OCI-LY1 (cell line): ENCODE results near the gene LMO1.

Source experiments
- H2AFZ ChIP-seq: fragments of 200-600 bp; sonication (generic), shearing (Covaris generic); 2 replicates; pipeline ENCODE4 v1.6.0; 2014; ENCODE audit warnings: antibody characterized with exemption, mild to moderate bottlenecking, low read length
- H3F3A ChIP-seq: fragments of 200-600 bp; sonication (generic), shearing (Covaris generic); 2 replicates; pipeline ENCODE4 v1.6.0; 2014; ENCODE audit warnings: mild to moderate bottlenecking, antibody characterized with exemption, low read length, moderate library complexity; ENCODE audit not compliant: insufficient read depth
- H3K27ac ChIP-seq: fragments of 200-600 bp; sonication (generic); 2 replicates; pipeline ENCODE4 v1.5.1; 2014; ENCODE audit warnings: low read length, mixed run types, mild to moderate bottlenecking, low read depth; ENCODE audit not compliant: poor library complexity, severe bottlenecking
- H3K27me3 ChIP-seq: fragments of 200-600 bp; sonication (generic); 2 replicates; pipeline ENCODE4 v1.6.0; 2014; ENCODE audit warnings: antibody characterized with exemption, mild to moderate bottlenecking, low read length, moderate library complexity; ENCODE audit not compliant: insufficient read depth
- H3K36me3 ChIP-seq: fragments of 200-600 bp; sonication (generic); 2 replicates; pipeline ENCODE4 v1.6.1; 2014; ENCODE audit warnings: mild to moderate bottlenecking, antibody characterized with exemption, low read length, moderate library complexity, mixed read lengths; ENCODE audit not compliant: insufficient read depth
- H3K4me1 ChIP-seq: fragments of 200-600 bp; sonication (generic); 2 replicates; pipeline ENCODE4 v1.5.1; 2014; ENCODE audit warnings: mild to moderate bottlenecking, low read length, moderate library complexity; ENCODE audit not compliant: insufficient read depth, severe bottlenecking
- H3K4me2 ChIP-seq: fragments of 200-600 bp; sonication (generic), shearing (Covaris generic); 2 replicates; pipeline ENCODE4 v1.6.1; 2014; ENCODE audit warnings: low read length
- H3K4me3 ChIP-seq: fragments of 200-600 bp; sonication (generic); 2 replicates; pipeline ENCODE4 v1.5.1; 2014; ENCODE audit warnings: low read length, low read depth, mild to moderate bottlenecking, mixed read lengths; ENCODE audit not compliant: poor library complexity, severe bottlenecking
- H3K79me2 ChIP-seq: fragments of 200-600 bp; shearing (Covaris generic); 2 replicates; pipeline ENCODE4 v1.6.1; 2016; ENCODE audit warnings: mixed run types, low read length, mixed read lengths; ENCODE audit not compliant: insufficient read depth
- H3K9ac ChIP-seq: fragments of 200-600 bp; sonication (generic), shearing (Covaris generic); 2 replicates; pipeline ENCODE4 v1.6.1; 2014; ENCODE audit warnings: mild to moderate bottlenecking, low read length, mixed read lengths
- H3K9me2 ChIP-seq: fragments of 200-600 bp; sonication (generic), shearing (Covaris generic); 2 replicates; pipeline ENCODE4 v1.6.1; 2014; ENCODE audit warnings: low read depth, mild to moderate bottlenecking, low read length, mixed read lengths
- H3K9me3 ChIP-seq: fragments of 200-600 bp; shearing (Covaris generic); 2 replicates; pipeline ENCODE4 v1.6.1; 2014; ENCODE audit warnings: low read length, mixed read lengths
- H4K20me1 ChIP-seq: fragments of 200-600 bp; sonication (generic), shearing (Covaris generic); 2 replicates; pipeline ENCODE4 v1.6.0; 2016; ENCODE audit warnings: mild to moderate bottlenecking, low read length; ENCODE audit not compliant: insufficient read depth
- CTCF ChIP-seq: fragments of 200-600 bp; sonication (generic), shearing (Covaris generic); IDR thresholded peaks from 2 replicates; pipeline ENCODE4 v1.5.1; 2017; ENCODE audit warnings: mild to moderate bottlenecking, antibody characterized with exemption, low read length, moderate library complexity, mixed read lengths
- EZH2 ChIP-seq: fragments of 200-600 bp; sonication (generic), shearing (Covaris generic); IDR thresholded peaks from 2 replicates; pipeline ENCODE4 v1.8.0; 2017; ENCODE audit warnings: borderline replicate concordance, mixed run types, mild to moderate bottlenecking, antibody characterized with exemption, low read length, moderate library complexity, mixed read lengths

Gene LMO1

GRCh38 chr11:8207080-8208000 is 56.3 kb downstream of the LMO1 start:
- Histone ChIP-seq H3K9me3 (no peaks in the 10 kb centered on the region), H3K27me3 (0 out of 2 replicates have a peak, but pooled peaks cover 4% of the 10 kb centered on the region), H3K27ac (no peak overlapping the region), H3K36me3 (no peaks in the 10 kb centered on the region), H3F3A (no peaks in the 10 kb centered on the region), H3K4me2 (no peak overlapping the region), H3K9ac (no peak overlapping the region), H2AFZ (no peak overlapping the region), H3K4me1 (no peaks in the 10 kb centered on the region), H3K9me2 (no peaks in the 10 kb centered on the region), H3K79me2 (no peaks in the 10 kb centered on the region), H4K20me1 (no peaks in the 10 kb centered on the region), H3K4me3 (no peak overlapping the region)
- no peak for TF ChIP-seq CTCF
- no peak for TF ChIP-seq EZH2

- no peak overlapping the region for H3K27ac ChIP-seq
- TF ChIP-seq CTCF (no peak), EZH2 (no peak)
- no peaks in the 10 kb centered on the region for H3F3A ChIP-seq
- H2AFZ ChIP-seq = no peak overlapping the region
- H3K9ac ChIP-seq = no peak overlapping the region
- H4K20me1 ChIP-seq = no peaks in the 10 kb centered on the region
- 0 out of 2 replicates have a peak, but pooled peaks cover 4% of the 10 kb centered on the region for H3K27me3 ChIP-seq
- no peak overlapping the region for H3K4me2 ChIP-seq
- no peaks in the 10 kb centered on the region for H3K79me2 ChIP-seq
- H3K4me3 ChIP-seq = no peak overlapping the region
- no peaks in the 10 kb centered on the region for H3K9me3 ChIP-seq
- H3K4me1 ChIP-seq = no peaks in the 10 kb centered on the region
- no peaks in the 10 kb centered on the region for H3K36me3 ChIP-seq
- no peaks in the 10 kb centered on the region for H3K9me2 ChIP-seq
Observed at GRCh38 chr11:8206251-8207079, 57.2 kb downstream of the LMO1 start.

GRCh38 chr11:8205566-8205965 is 58.1 kb downstream of the LMO1 start:
- Histone ChIP-seq H3K27me3 (0 out of 2 replicates have a peak, but pooled peaks cover 4% of the 10 kb centered on the region), H3K36me3 (no peaks in the 10 kb centered on the region), H3K4me1 (no peaks in the 10 kb centered on the region), H3K79me2 (no peaks in the 10 kb centered on the region), H3K27ac (no peak overlapping the region), H3K4me3 (no peak overlapping the region), H3F3A (no peaks in the 10 kb centered on the region), H3K9ac (no peak overlapping the region), H4K20me1 (no peaks in the 10 kb centered on the region), H3K4me2 (no peak overlapping the region), H3K9me2 (no peaks in the 10 kb centered on the region), H3K9me3 (no peaks in the 10 kb centered on the region), H2AFZ (no peak overlapping the region)
- TF ChIP-seq EZH2 (no peak), CTCF (no peak)
